ENCODE measurements around the gene ARFGAP2. TPM values are rescaled to one million over a fixed set of nuclear protein-coding genes. Genes with fewer than 3 reads are reported as not detected.

The ARFGAP2 gene
- 106 and 145 TPM in 2 replicates for total RNA-seq (2014; rRNA removed; shearing (Covaris generic))

DNA sequence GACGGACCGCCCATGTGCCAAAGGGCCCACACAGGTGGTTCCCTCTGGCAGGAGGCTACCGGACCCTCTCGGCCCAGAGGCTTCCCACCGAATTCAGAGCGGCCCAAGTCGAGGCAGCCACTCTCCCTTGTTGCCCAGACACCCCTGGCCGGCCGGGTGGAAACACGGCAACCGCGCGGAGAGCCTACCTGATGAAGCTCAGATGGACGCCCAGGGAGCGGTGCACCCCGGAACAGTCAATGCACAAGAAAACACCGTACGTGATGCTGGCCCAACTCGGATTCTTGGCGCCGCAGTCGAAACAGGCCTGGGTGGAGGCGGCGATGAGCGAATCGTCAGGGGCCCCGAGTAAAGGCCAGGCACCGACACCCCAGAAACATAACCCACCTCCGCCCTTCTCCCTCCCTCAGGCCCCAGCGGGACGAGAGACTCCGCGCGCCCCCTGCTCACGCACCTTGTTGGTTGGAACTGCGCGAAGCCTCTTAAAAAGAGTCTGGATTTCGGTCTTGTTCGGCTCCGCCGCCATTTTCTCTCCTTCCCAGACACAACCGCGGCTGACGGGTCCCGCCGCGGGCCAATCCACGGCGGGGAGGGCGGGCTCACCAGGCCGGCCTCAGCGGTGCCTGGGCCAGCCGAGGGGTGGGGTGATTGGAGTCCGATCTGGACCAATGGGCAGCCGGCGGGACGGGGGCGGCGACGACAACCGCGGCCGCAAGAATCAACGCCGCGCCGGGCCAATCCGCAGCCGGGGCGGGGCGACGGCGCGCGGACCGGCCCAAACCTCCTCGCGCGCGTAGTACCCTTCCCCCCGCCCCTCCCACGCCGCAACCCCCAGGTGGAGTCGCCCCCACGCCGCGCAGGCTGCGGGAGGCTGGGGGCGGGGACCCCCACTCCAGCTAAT lies at the start of gene ARFGAP2:
ARFGAP2 (minus strand) TSS at position 552 of the 901 bp plus-strand sequence; CDS start at position 526, 26 bp downstream.

DNA sequence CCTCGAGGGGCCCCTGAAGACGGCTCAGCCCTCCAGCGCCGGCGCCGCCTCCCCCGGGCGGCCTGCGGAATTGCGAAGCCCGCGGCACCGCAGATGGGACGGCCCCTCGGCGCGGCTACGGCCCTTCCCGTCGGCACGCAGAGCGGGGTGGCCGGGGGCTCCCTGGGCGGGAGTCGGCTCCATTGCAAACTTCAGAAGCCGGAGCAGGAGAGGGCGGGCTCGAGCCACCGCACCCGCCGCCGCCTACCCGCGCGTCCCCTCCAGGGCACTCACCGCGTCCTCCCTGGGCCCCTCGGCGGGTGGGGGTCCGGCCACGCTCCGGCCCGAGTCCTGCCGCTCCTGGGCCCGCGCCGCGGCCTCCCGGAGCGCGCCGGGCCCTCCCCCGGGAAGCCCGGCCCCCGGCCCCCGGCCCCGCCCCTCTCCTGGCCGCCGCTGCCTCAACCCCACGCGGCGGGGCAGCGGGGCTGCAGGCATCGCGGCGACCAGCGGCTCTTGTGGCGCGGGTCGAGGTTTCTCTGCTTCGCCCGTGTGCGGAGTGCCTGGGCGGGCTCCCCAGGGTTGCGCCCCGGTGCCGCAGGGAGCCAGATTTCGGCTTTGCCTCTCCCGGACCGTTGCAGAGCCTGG lies 9.5 kb upstream of the ARFGAP2 start, which contains the start of gene PACSIN3:
PACSIN3 (minus strand) TSS at position 359 of the 624 bp plus-strand sequence. CDS start 3,707 bp downstream, outside the sequence.

Small RNA genes lying within 50 kb of the gene (small RNA-seq; reads per million reads assigned to genes)
- not detected for gene MIR6745

Other genes with a start within 250 kb of the ARFGAP2 start
- 26.3 and 28.1 TPM in 2 replicates for gene CSTPP1, start 240.1 kb downstream of the ARFGAP2 start, total RNA-seq (2014; rRNA removed; shearing (Covaris generic))
- gene PACSIN3, start 9.6 kb upstream of the ARFGAP2 start, total RNA-seq (2014; rRNA removed; shearing (Covaris generic)): 131 and 144 TPM in 2 replicates
- 58.4 and 73.0 TPM in 2 replicates for gene DDB2, start 38.1 kb upstream of the ARFGAP2 start, total RNA-seq (2014; rRNA removed; shearing (Covaris generic))
- gene ACP2, start 71.9 kb upstream of the ARFGAP2 start, total RNA-seq (2014; rRNA removed; shearing (Covaris generic)): 28.7 and 31.6 TPM in 2 replicates
- 27.0 and 32.1 TPM in 2 replicates for gene NR1H3, start 81.1 kb upstream of the ARFGAP2 start, total RNA-seq (2014; rRNA removed; shearing (Covaris generic))
- gene MADD, start 93.3 kb upstream of the ARFGAP2 start, total RNA-seq (2014; rRNA removed; shearing (Covaris generic)): 30.4 and 36.3 TPM in 2 replicates
- gene MYBPC3, start 175.8 kb upstream of the ARFGAP2 start, total RNA-seq (2014; rRNA removed; shearing (Covaris generic)): not detected in 2 replicates
- not detected in 2 replicates for gene SPI1, start 201.7 kb upstream of the ARFGAP2 start, total RNA-seq (2014; rRNA removed; shearing (Covaris generic))
- 48.1 and 53.2 TPM in 2 replicates for gene SLC39A13, start 231.7 kb upstream of the ARFGAP2 start, total RNA-seq (2014; rRNA removed; shearing (Covaris generic))
- 263 and 283 TPM in 2 replicates for gene PSMC3, start 249.6 kb upstream of the ARFGAP2 start, total RNA-seq (2014; rRNA removed; shearing (Covaris generic))

All from A375 (cell line).